DOHH2 (cell line): ENCODE measurements around the gene MARK4.
A peak's percentile ranks its signal among the peaks of the same experiment; 100 is the strongest.

Experiments
- H3F3A ChIP-seq: fragments of 200-600 bp; sonication (generic), shearing (Covaris generic); 2 replicates; pipeline ENCODE4 v1.6.0; 2016; ENCODE audit warnings: antibody characterized with exemption, mild to moderate bottlenecking; ENCODE audit not compliant: control insufficient read depth, insufficient read depth
- H3K27ac ChIP-seq: fragments of 200-600 bp; sonication (generic); 2 replicates; pipeline ENCODE4 v1.5.1; 2014; ENCODE audit warnings: low read depth, mild to moderate bottlenecking, low read length, moderate library complexity
- H3K27me3 ChIP-seq: fragments of 200-600 bp; sonication (generic); 2 replicates; pipeline ENCODE4 v1.6.1; 2014; ENCODE audit warnings: mild to moderate bottlenecking, low read length, mixed read lengths; ENCODE audit not compliant: control insufficient read depth
- H3K36me3 ChIP-seq: fragments of 200-600 bp; sonication (generic); 2 replicates; pipeline ENCODE4 v1.6.1; 2014; ENCODE audit warnings: mild to moderate bottlenecking, low read length, moderate library complexity, mixed read lengths; ENCODE audit not compliant: control insufficient read depth
- H3K4me1 ChIP-seq: fragments of 200-600 bp; sonication (generic); 2 replicates; pipeline ENCODE4 v1.6.1; 2014; ENCODE audit warnings: mild to moderate bottlenecking, low read length, mixed read lengths; ENCODE audit not compliant: control insufficient read depth
- H3K4me2 ChIP-seq: fragments of 200-600 bp; sonication (generic); 2 replicates; pipeline ENCODE4 v1.6.0; 2014; ENCODE audit warnings: mild to moderate bottlenecking, low read length, moderate library complexity
- H3K4me3 ChIP-seq: fragments of 200-600 bp; sonication (generic); 2 replicates; pipeline ENCODE4 v1.5.1; 2014; ENCODE audit warnings: mild to moderate bottlenecking, low read length, mixed read lengths
- H3K79me2 ChIP-seq: fragments of 200-600 bp; sonication (generic); 2 replicates; pipeline ENCODE4 v1.6.1; 2014; ENCODE audit warnings: mild to moderate bottlenecking, low read length, mixed read lengths; ENCODE audit not compliant: control insufficient read depth
- H3K9me2 ChIP-seq: fragments of 200-600 bp; sonication (generic); replicated peaks from 2 replicates; pipeline ENCODE4 v1.6.1; 2014; ENCODE audit warnings: mild to moderate bottlenecking, low read length, mixed read lengths; ENCODE audit not compliant: control insufficient read depth
- H3K9me3 ChIP-seq: fragments of 200-600 bp; sonication (generic); 2 replicates; pipeline ENCODE4 v1.6.1; 2014; ENCODE audit warnings: antibody characterized with exemption, low read length, mixed read lengths; ENCODE audit not compliant: control insufficient read depth, insufficient read depth
- H4K20me1 ChIP-seq: fragments of 200-600 bp; sonication (generic); 2 replicates; pipeline ENCODE4 v1.6.0; 2014; ENCODE audit warnings: low read depth, mild to moderate bottlenecking, antibody characterized with exemption, low read length, moderate library complexity; ENCODE audit not compliant: control insufficient read depth, insufficient read depth
- EZH2phosphoT487 ChIP-seq: fragments of 200-600 bp; sonication (generic); IDR thresholded peaks from 2 replicates; pipeline ENCODE4 v1.6.1; 2017; ENCODE audit warnings: borderline replicate concordance, mild to moderate bottlenecking, antibody characterized with exemption, low read length, moderate library complexity, mixed read lengths
- TF ChIP-seq, protein P1 (sequence below): fragments of 200-600 bp; sonication (generic); IDR thresholded peaks from one replicate; pipeline ENCODE4 v1.5.1; 2014; ENCODE audit warnings: antibody characterized with exemption, mild to moderate bottlenecking, low read depth, low read length; ENCODE audit not compliant: poor library complexity, severe bottlenecking

MARK4 gene

DNA sequence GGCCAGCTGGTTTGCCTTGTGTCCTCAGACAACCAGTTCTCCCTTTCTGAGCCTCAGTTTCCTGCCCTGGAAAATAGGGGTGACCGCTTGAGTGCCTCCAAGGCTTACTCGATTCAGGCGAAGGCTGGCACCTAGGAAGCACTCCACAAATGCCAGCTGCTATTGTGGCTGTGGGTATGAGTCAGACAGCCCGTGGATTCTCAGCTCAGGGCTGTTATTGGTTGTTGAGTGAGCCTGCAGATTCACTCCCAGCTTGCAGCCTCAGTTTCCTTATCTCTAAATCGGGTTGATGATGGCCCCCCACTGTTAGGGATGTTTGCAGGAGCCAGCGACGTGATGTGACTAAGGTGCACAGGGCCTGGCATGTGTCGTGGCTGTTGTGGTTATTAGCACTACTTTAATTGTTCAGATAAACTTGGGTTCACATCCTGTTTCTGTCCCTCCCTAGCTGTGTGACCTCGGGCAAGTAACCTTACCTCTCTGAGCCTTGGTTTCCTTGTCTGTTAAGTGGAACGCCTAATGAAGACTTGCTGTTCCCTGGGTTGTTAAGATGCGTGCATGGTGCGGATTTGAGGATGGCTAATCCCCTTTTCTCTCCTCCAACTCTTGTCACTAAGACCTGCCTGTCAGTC lies 2.4 kb downstream of the MARK4 start:
- Histone ChIP-seq H4K20me1 (no peaks in the 10 kb centered on the region), H3K27me3 (peaks cover 11% of the 10 kb centered on the region), H3K9me2 (no peaks in the 10 kb centered on the region), H3K79me2 (peaks cover 10% of the 10 kb centered on the region; the same call in 1 of the 2 replicates), H3K9me3 (no peaks in the 10 kb centered on the region), H3K4me1 (peaks cover 25% of the 10 kb centered on the region), H3K27ac (no peak overlapping the region), H3F3A (0 out of 2 replicates have a peak, but pooled peaks cover 3% of the 10 kb centered on the region), H3K4me2 (no peak overlapping the region), H3K36me3 (no peaks in the 10 kb centered on the region), H3K4me3 (no peak overlapping the region)
- no peak for TF ChIP-seq EZH2phosphoT487
- TF ChIP-seq, protein P1, sequence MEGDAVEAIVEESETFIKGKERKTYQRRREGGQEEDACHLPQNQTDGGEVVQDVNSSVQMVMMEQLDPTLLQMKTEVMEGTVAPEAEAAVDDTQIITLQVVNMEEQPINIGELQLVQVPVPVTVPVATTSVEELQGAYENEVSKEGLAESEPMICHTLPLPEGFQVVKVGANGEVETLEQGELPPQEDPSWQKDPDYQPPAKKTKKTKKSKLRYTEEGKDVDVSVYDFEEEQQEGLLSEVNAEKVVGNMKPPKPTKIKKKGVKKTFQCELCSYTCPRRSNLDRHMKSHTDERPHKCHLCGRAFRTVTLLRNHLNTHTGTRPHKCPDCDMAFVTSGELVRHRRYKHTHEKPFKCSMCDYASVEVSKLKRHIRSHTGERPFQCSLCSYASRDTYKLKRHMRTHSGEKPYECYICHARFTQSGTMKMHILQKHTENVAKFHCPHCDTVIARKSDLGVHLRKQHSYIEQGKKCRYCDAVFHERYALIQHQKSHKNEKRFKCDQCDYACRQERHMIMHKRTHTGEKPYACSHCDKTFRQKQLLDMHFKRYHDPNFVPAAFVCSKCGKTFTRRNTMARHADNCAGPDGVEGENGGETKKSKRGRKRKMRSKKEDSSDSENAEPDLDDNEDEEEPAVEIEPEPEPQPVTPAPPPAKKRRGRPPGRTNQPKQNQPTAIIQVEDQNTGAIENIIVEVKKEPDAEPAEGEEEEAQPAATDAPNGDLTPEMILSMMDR = no peak

DNA sequence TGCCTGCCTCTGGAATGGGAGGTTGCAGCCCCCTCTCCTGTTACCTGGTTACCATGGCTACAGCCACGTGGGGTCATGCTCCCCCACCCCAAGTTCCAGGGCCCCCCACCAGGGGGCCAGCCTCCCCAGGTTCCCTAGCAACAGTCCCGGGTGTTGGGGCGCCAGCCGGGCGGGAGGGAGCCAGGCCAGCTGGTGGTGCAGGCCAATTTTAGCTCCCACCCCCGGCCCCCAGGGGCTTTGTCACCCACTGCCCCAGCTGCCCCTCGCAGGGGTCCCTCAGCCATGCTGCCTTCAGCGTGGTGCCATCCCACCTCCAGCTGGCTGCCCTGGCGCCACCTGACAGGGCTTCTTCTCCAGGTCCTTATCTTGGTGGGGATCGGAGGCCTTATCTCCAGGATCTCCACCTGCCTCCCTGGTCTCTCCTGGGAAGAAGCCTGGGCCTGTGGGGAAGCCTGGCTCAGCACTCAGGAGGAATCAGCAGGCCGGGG lies 3.0 kb downstream of the MARK4 start:
- Histone ChIP-seq H3K9me3 (no peaks in the 10 kb centered on the region), H4K20me1 (no peaks in the 10 kb centered on the region), H3K27me3 (peaks cover 11% of the 10 kb centered on the region), H3K9me2 (no peaks in the 10 kb centered on the region), H3K4me1 (peaks cover 24% of the 10 kb centered on the region), H3K4me2 (no peak overlapping the region), H3K36me3 (no peaks in the 10 kb centered on the region), H3F3A (0 out of 2 replicates have a peak, but pooled peaks cover 1% of the 10 kb centered on the region), H3K4me3 (no peak overlapping the region), H3K27ac (no peak overlapping the region), H3K79me2 (peaks cover 10% of the 10 kb centered on the region; the same call in 1 of the 2 replicates)
- TF ChIP-seq, protein P1 = peak; percentile 47
- TF ChIP-seq EZH2phosphoT487 = no peak

GRCh38 chr19:45255611-45256157 lies 4.6 kb downstream of the MARK4 start:
- TF ChIP-seq, protein P1 = no peak
- no peak for TF ChIP-seq EZH2phosphoT487
- no peak overlapping the region for H3K4me3 ChIP-seq
- no peak overlapping the region for H3K4me2 ChIP-seq
- H3K79me2 ChIP-seq = peaks cover 10% of the 10 kb centered on the region; the same call in 1 of the 2 replicates
- H3K27me3 ChIP-seq = no peaks in the 10 kb centered on the region; the same call in 1 of the 2 replicates
- H3K9me2 ChIP-seq = no peaks in the 10 kb centered on the region
- H3K4me1 ChIP-seq = peaks cover 17% of the 10 kb centered on the region
- H3K27ac ChIP-seq = no peak overlapping the region
- H3F3A ChIP-seq = no peaks in the 10 kb centered on the region
- no peaks in the 10 kb centered on the region for H3K9me3 ChIP-seq
- H4K20me1 ChIP-seq = no peaks in the 10 kb centered on the region
- H3K36me3 ChIP-seq = no peaks in the 10 kb centered on the region
